Measurements from ENCODE around the gene NBAS. TPM values are rescaled to one million over a fixed set of nuclear protein-coding genes. Genes with fewer than 3 reads are reported as not detected.

The NBAS gene
- total RNA-seq, 1 experiment from 2014 or later: 32.5 TPM

GRCh38 chr2:15492773-15493325, 68.3 kb downstream of the NBAS start:
- Histone ChIP-seq H3K4ac (ENCODE audit: low read depth, low read length) (no peak overlapping the region), H3K23ac (ENCODE audit: insufficient read length, low read depth, low read length) (no peak overlapping the region), H2BK20ac (ENCODE audit: low read depth, low read length, poor library complexity, severe bottlenecking) (no peak overlapping the region), H3K27ac (ENCODE audit: insufficient read length, low read depth, low read length) (no peak overlapping the region), H4K91ac (ENCODE audit: insufficient read length, low read depth, low read length) (no peak overlapping the region), H2BK5ac (ENCODE audit: insufficient read length, low read length) (no peak overlapping the region), H3K79me1 (ENCODE audit: insufficient read depth, low read depth, low read length, poor library complexity, severe bottlenecking) (no peaks in the 10 kb centered on the region), H3K23me2 (ENCODE audit: insufficient read length, low read depth, low read length, poor library complexity, severe bottlenecking) (no peaks in the 10 kb centered on the region), H3K56ac (ENCODE audit: insufficient read length, low read depth, low read length) (no peak overlapping the region), H3K79me2 (ENCODE audit: insufficient read depth, low read length) (no peaks in the 10 kb centered on the region), H3T11ph (ENCODE audit: low read length) (no peak overlapping the region), H4K5ac (ENCODE audit: insufficient read length, low read depth, low read length) (no peak overlapping the region), H4K20me1 (ENCODE audit: control insufficient read depth, insufficient read depth, insufficient read length) (no peaks in the 10 kb centered on the region), H3K9me3 (ENCODE audit: control insufficient read depth, low read depth, low read length) (no peaks in the 10 kb centered on the region), H3K18ac (ENCODE audit: insufficient read length, low read depth, low read length) (no peak overlapping the region), H3K4me2 (ENCODE audit: insufficient read depth, insufficient read length, low read length) (no peak overlapping the region), H3K14ac (ENCODE audit: insufficient read depth, low read length) (no peak overlapping the region), H2BK120ac (ENCODE audit: low read depth, low read length, poor library complexity, severe bottlenecking) (no peak overlapping the region), H4K8ac (replicated peaks; ENCODE audit: insufficient read length, low read depth, low read length) (no peak overlapping the region), H2AK5ac (ENCODE audit: insufficient read length, low read length) (no peak overlapping the region), H3K9ac (ENCODE audit: extremely low read depth, insufficient read length, low read length) (no peak overlapping the region), H3K27me3 (ENCODE audit: insufficient read depth, low read length) (no peaks in the 10 kb centered on the region), H2AFZ (ENCODE audit: low read length) (no peak overlapping the region), H2BK12ac (ENCODE audit: insufficient read length, low read depth, low read length) (no peak overlapping the region), H3K4me1 (ENCODE audit: insufficient read depth, low read length) (no peaks in the 10 kb centered on the region), H2BK15ac (ENCODE audit: low read depth, low read length) (no peak overlapping the region)
- no peaks in the 10 kb centered on the region for H3K4me1 Mint-ChIP-seq
- no peaks in the 10 kb centered on the region for H3K9me3 Mint-ChIP-seq
- no peaks in the 10 kb centered on the region for H3K27me3 Mint-ChIP-seq (ENCODE audit: low read depth)
- DNase-seq: no peak
- H3K36me3 Mint-ChIP-seq (ENCODE audit: insufficient read depth in 1 of 3, low read depth in 3 of 3): no peaks in the 10 kb centered on the region
- no CpG with 5 or more reads among the region's 4 CpGs for WGBS (ENCODE audit: extremely low coverage, insufficient read length, low lambda C conversion rate)
- no peak overlapping the region for H3K4me3 Mint-ChIP-seq
- no peak overlapping the region; a peak in 1 of 7 replicates for H3K27ac Mint-ChIP-seq
- TF ChIP-seq CTCF (conservative IDR thresholded peaks at IDR 0.05): no peak
